Stimulated activated CD8-positive, alpha-beta memory T cell treated with anti-CD3 and anti-CD28 coated beads, Interleukin-7, amount 100 ng/mL, for 1 hour (primary cell): ENCODE measurements around the gene PALS2.

Source experiments
- DNase-seq, 2 donors: peaks; one replicate each; pipeline ENCODE4 v3.0.0-alpha.2; 2020; ENCODE audit warnings: low read depth in 2 of 2

PALS2 gene

GRCh38 chr7:24572997-24573553 lies at the start of gene PALS2:
TSS of gene PALS2 (plus strand) at chr7:24573452. CDS start at chr7:24623668, 50,216 bp downstream.
- peak; percentile 45 to 63 for DNase-seq

- DNase-seq = no peak
Measured at GRCh38 chr7:24531255-24531654, 42.0 kb upstream of the PALS2 start.

GRCh38 chr7:24536682-24537081 lies 36.6 kb upstream of the PALS2 start:
- no peak for DNase-seq

- DNase-seq = no peak
Measured at GRCh38 chr7:24540956-24541355, 32.3 kb upstream of the PALS2 start.

- no peak for DNase-seq
Measured at GRCh38 chr7:24545215-24545614, 28.0 kb upstream of the PALS2 start.

GRCh38 chr7:24548390-24548789 lies 24.9 kb upstream of the PALS2 start:
- DNase-seq = no peak

- DNase-seq = no peak
Measured at GRCh38 chr7:24549991-24550390, 23.3 kb upstream of the PALS2 start.

- no peak for DNase-seq
Measured at GRCh38 chr7:24555184-24555583, 18.1 kb upstream of the PALS2 start.

GRCh38 chr7:24555719-24556118 lies 17.5 kb upstream of the PALS2 start:
- no peak for DNase-seq

- no peak for DNase-seq
Measured at GRCh38 chr7:24560772-24561171, 12.5 kb upstream of the PALS2 start.

GRCh38 chr7:24566274-24566673 lies 7.0 kb upstream of the PALS2 start:
- no peak for DNase-seq

- DNase-seq = no peak
Measured at GRCh38 chr7:24570983-24571382, 2.3 kb upstream of the PALS2 start.

- DNase-seq = no peak
Measured at GRCh38 chr7:24572016-24572392, 1.2 kb upstream of the PALS2 start.

- peak in 1 of 2 donors; percentile 1 for DNase-seq
Measured at GRCh38 chr7:24572393-24572996, 757 bp upstream of the PALS2 start.

- peak; percentile 1 to 9 for DNase-seq
Measured at GRCh38 chr7:24573554-24574338, 494 bp downstream of the PALS2 start.

GRCh38 chr7:24574386-24574785 lies 1.1 kb downstream of the PALS2 start:
- DNase-seq = no peak

- no peak for DNase-seq
Measured at GRCh38 chr7:24574950-24575349, 1.7 kb downstream of the PALS2 start.

GRCh38 chr7:24576171-24577025 lies 3.1 kb downstream of the PALS2 start:
- DNase-seq = no peak

- DNase-seq = no peak
Measured at GRCh38 chr7:24578052-24578451, 4.8 kb downstream of the PALS2 start.

- no peak for DNase-seq
Measured at GRCh38 chr7:24580283-24580946, 7.2 kb downstream of the PALS2 start.

GRCh38 chr7:24582166-24582565 lies 8.9 kb downstream of the PALS2 start:
- DNase-seq = no peak

GRCh38 chr7:24587853-24588252 lies 14.6 kb downstream of the PALS2 start:
- peak; percentile 23 to 29 for DNase-seq
